HFFc6 (cell line): ENCODE data around the gene PPP2R3C. TPM values are rescaled to one million over a fixed set of nuclear protein-coding genes. Genes with fewer than 3 reads are reported as not detected.
A peak's percentile ranks its signal among the peaks of the same experiment; 100 is the strongest.
"Not testable (repeated sequence)": the region's sequence is repeated elsewhere in the genome, so short reads cannot be mapped to it uniquely, and the experiment has no call there.

Experiments used
- DNase-seq: peaks from one replicate; pipeline ENCODE4 v3.0.0-alpha.2; 2018
- H3K27ac Mint-ChIP-seq: 2 replicates; pipeline ENCODE4 v1.8.0; 2020; ENCODE audit warnings: mild to moderate bottlenecking, mixed read lengths
- H3K27me3 Mint-ChIP-seq: 2 replicates; pipeline ENCODE4 v1.8.0; 2021; ENCODE audit warnings: mild to moderate bottlenecking, moderate library complexity, mixed read lengths; ENCODE audit not compliant: insufficient read depth
- H3K36me3 Mint-ChIP-seq: 2 replicates; pipeline ENCODE4 v1.8.0; 2021; ENCODE audit warnings: low read depth, mixed read lengths
- H3K4me1 Mint-ChIP-seq: 2 replicates; pipeline ENCODE4 v1.8.0; 2020; ENCODE audit warnings: low read depth, mixed read lengths
- H3K4me3 Mint-ChIP-seq: 2 replicates; pipeline ENCODE4 v1.8.0; 2020; ENCODE audit warnings: mild to moderate bottlenecking, moderate library complexity, mixed read lengths
- H3K9me3 Mint-ChIP-seq: 2 replicates; pipeline ENCODE4 v1.8.0; 2020; ENCODE audit warnings: mild to moderate bottlenecking, mixed read lengths
- total RNA-seq, 6 experiments: library from RNA; stranded (reverse); fragmentation: NEBNext Ultra II Directional; extraction: Animal tissue kit (Norgen Biotek cat#: 25700); gene quantifications; 2 replicates in 1 of 6; 3 replicates in 5 of 6; pipeline ENCODE4 v1.2.3, GENCODE V29; 2021
- TF ChIP-seq, protein P1 (sequence below): fragments of 200-600 bp; sonication (generic); IDR thresholded peaks from 2 replicates; pipeline ENCODE4 v1.5.0; 2021; ENCODE audit warnings: antibody characterized with exemption, mild to moderate bottlenecking

The PPP2R3C gene
- total RNA-seq, 6 experiments from 2014 or later = 19.0 to 26.4 (median 23.8) TPM

- DNase-seq = peak; percentile 37
- Mint-ChIP-seq H3K27ac (peak overlapping the region; percentile 56), H3K27me3 (peaks cover 2% of the 10 kb centered on the region; the same call in 1 of the 2 replicates), H3K4me1 (peaks cover 8% of the 10 kb centered on the region), H3K9me3 (peaks cover 6% of the 10 kb centered on the region), H3K4me3 (no peak overlapping the region), H3K36me3 (peaks cover 48% of the 10 kb centered on the region)
- TF ChIP-seq, protein P1, sequence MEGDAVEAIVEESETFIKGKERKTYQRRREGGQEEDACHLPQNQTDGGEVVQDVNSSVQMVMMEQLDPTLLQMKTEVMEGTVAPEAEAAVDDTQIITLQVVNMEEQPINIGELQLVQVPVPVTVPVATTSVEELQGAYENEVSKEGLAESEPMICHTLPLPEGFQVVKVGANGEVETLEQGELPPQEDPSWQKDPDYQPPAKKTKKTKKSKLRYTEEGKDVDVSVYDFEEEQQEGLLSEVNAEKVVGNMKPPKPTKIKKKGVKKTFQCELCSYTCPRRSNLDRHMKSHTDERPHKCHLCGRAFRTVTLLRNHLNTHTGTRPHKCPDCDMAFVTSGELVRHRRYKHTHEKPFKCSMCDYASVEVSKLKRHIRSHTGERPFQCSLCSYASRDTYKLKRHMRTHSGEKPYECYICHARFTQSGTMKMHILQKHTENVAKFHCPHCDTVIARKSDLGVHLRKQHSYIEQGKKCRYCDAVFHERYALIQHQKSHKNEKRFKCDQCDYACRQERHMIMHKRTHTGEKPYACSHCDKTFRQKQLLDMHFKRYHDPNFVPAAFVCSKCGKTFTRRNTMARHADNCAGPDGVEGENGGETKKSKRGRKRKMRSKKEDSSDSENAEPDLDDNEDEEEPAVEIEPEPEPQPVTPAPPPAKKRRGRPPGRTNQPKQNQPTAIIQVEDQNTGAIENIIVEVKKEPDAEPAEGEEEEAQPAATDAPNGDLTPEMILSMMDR = no peak
Observed at GRCh38 chr14:35114036-35114435, 7.8 kb downstream of the PPP2R3C start.

GRCh38 chr14:35113308-35113950, 8.4 kb downstream of the PPP2R3C start:
- TF ChIP-seq, protein P1 = no peak
- DNase-seq = no peak

DNA sequence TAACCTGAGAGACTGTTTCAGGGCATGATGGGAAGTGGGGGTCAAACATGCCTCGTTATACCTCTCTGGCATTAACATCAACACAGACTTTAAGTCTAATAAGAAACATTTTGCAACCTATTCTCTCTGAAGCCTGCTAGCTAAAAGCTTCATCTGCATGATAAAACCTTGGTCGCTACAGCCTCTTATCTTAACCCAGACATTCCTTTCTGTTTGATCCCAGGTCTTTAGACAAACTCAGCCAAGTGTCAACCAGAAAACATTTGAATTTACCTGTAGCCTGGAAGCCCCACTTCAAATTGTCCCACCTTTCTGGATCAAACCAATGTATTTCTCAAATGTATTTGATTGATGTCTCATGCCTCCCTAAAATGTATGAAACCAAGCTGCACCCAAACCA, 9.1 kb downstream of the PPP2R3C start:
- Mint-ChIP-seq H3K27ac (no peak overlapping the region), H3K9me3 (peaks cover 6% of the 10 kb centered on the region), H3K36me3 (peaks cover 48% of the 10 kb centered on the region), H3K4me1 (peaks cover 8% of the 10 kb centered on the region), H3K4me3 (no peak overlapping the region), H3K27me3 (peaks cover 2% of the 10 kb centered on the region; the same call in 1 of the 2 replicates)
- DNase-seq = no peak
- TF ChIP-seq, protein P1 = no peak

More at GRCh38 chr14:35113308-35113950, 8.4 kb downstream of the PPP2R3C start:
- H3K4me1 Mint-ChIP-seq = peaks cover 8% of the 10 kb centered on the region
- peaks cover 48% of the 10 kb centered on the region for H3K36me3 Mint-ChIP-seq
- peaks cover 6% of the 10 kb centered on the region for H3K9me3 Mint-ChIP-seq
- H3K27ac Mint-ChIP-seq = peak overlapping the region; percentile 56; the same call in 1 of the 2 replicates
- H3K4me3 Mint-ChIP-seq = no peak overlapping the region
- H3K27me3 Mint-ChIP-seq = peaks cover 2% of the 10 kb centered on the region; the same call in 1 of the 2 replicates

GRCh38 chr14:35107866-35108265, 13.9 kb downstream of the PPP2R3C start:
- Mint-ChIP-seq H3K4me3 (no peak overlapping the region), H3K27me3 (no peaks in the 10 kb centered on the region), H3K4me1 (0 out of 2 replicates have a peak, but pooled peaks cover 5% of the 10 kb centered on the region), H3K9me3 (peaks cover 6% of the 10 kb centered on the region), H3K36me3 (peaks cover 44% of the 10 kb centered on the region), H3K27ac (no peak overlapping the region)
- TF ChIP-seq, protein P1 = no peak
- DNase-seq = no peak

GRCh38 chr14:35094645-35095044, 27.1 kb downstream of the PPP2R3C start:
- peaks cover 22% of the 10 kb centered on the region; the same call in 1 of the 2 replicates for H3K36me3 Mint-ChIP-seq
- H3K4me1 Mint-ChIP-seq, H3K9me3 Mint-ChIP-seq, H3K27ac Mint-ChIP-seq, H3K27me3 Mint-ChIP-seq, DNase-seq, H3K4me3 Mint-ChIP-seq: not testable (repeated sequence)

- Mint-ChIP-seq H3K27ac (peak overlapping the region; percentile 15; the same call in 1 of the 2 replicates), H3K36me3 (peaks cover 21% of the 10 kb centered on the region), H3K4me3 (no peak overlapping the region), H3K27me3 (no peaks in the 10 kb centered on the region), H3K4me1 (peaks cover 15% of the 10 kb centered on the region), H3K9me3 (no peaks in the 10 kb centered on the region)
- TF ChIP-seq, protein P1 = no peak
- peak; percentile 25 for DNase-seq
Observed at GRCh38 chr14:35088514-35088913, 33.3 kb downstream of the PPP2R3C start.
